ENCODE results near the gene ADARB2. TPM values are rescaled to one million over a fixed set of nuclear protein-coding genes. Genes with fewer than 3 reads are reported as not detected.
"Not testable (repeated sequence)": the region's sequence is repeated elsewhere in the genome, so short reads cannot be mapped to it uniquely, and the experiment has no call there.

The ADARB2 gene
- total RNA-seq, 4 donors from 2014 or later = 2.3 to 3.7 (median 2.6) TPM

- no peaks in the 10 kb centered on the region for H3K9me3 ChIP-seq
- no peak for DNase-seq (ENCODE audit: extremely low spot score)
- no peak overlapping the region for H3K4me3 ChIP-seq
- H3K27me3 ChIP-seq = peaks cover 0 to 75% (median 0%) of the 10 kb centered on the region in 4 donors
- no peak overlapping the region for H3K27ac ChIP-seq (replicated peaks in 1 of 4)
- H3K4me1 ChIP-seq = peaks cover 0 to 6% (median 1%) of the 10 kb centered on the region in 4 donors
- intact Hi-C loops (cut with DNase I) = no loop called here
- 93% methylated on average over 6 of the region's 8 CpGs for WGBS
- no peaks in the 10 kb centered on the region for H3K36me3 ChIP-seq
- TF ChIP-seq CTCF (IDR thresholded peaks at IDR 0.05) (no peak), POLR2AphosphoS5 (IDR thresholded peaks at IDR 0.05) (no peak), POLR2A (IDR thresholded peaks at IDR 0.05; ENCODE audit: low read depth) (no peak), EP300 (IDR thresholded peaks at IDR 0.05) (no peak)
Observed at GRCh38 chr10:1416456-1417037, 320.8 kb downstream of the ADARB2 start.

GRCh38 chr10:1414893-1415292 is 322.4 kb downstream of the ADARB2 start:
- Histone ChIP-seq H3K27ac (replicated peaks in 1 of 4) (no peak overlapping the region), H3K36me3 (no peaks in the 10 kb centered on the region), H3K4me1 (no peaks in the 10 kb centered on the region), H3K9me3 (no peaks in the 10 kb centered on the region), H3K4me3 (no peak overlapping the region), H3K27me3 (peaks cover 0 to 70% (median 0%) of the 10 kb centered on the region in 4 donors)
- intact Hi-C loops (cut with DNase I) = no loop called here
- TF ChIP-seq POLR2AphosphoS5 (IDR thresholded peaks at IDR 0.05) (no peak), CTCF (IDR thresholded peaks at IDR 0.05) (no peak), POLR2A (IDR thresholded peaks at IDR 0.05; ENCODE audit: low read depth) (no peak), EP300 (IDR thresholded peaks at IDR 0.05) (no peak)
- no peak for DNase-seq (ENCODE audit: extremely low spot score)

GRCh38 chr10:1414346-1414745 is 323.0 kb downstream of the ADARB2 start:
- WGBS = 60% methylated on average over 7 of the region's 7 CpGs
- H3K4me3 ChIP-seq; DNase-seq (ENCODE audit: extremely low spot score); H3K9me3 ChIP-seq; H3K36me3 ChIP-seq; H3K27ac ChIP-seq (replicated peaks in 1 of 4); H3K4me1 ChIP-seq; intact Hi-C loops (cut with DNase I): not testable (repeated sequence)
- peaks cover 0 to 64% (median 0%) of the 10 kb centered on the region in 4 donors for H3K27me3 ChIP-seq

GRCh38 chr10:1413823-1414222 is 323.5 kb downstream of the ADARB2 start:
- H3K27me3 ChIP-seq = peaks cover 0 to 59% (median 0%) of the 10 kb centered on the region in 4 donors
- H3K9me3 ChIP-seq = no peaks in the 10 kb centered on the region
- TF ChIP-seq POLR2AphosphoS5 (IDR thresholded peaks at IDR 0.05) (no peak), CTCF (IDR thresholded peaks at IDR 0.05) (no peak), EP300 (IDR thresholded peaks at IDR 0.05) (no peak), POLR2A (IDR thresholded peaks at IDR 0.05; ENCODE audit: low read depth) (no peak)
- intact Hi-C loops (cut with DNase I) = no loop called here
- no peaks in the 10 kb centered on the region for H3K4me1 ChIP-seq
- no peak overlapping the region for H3K27ac ChIP-seq (replicated peaks in 1 of 4)
- 81% methylated on average over 7 of the region's 7 CpGs for WGBS
- DNase-seq (ENCODE audit: extremely low spot score) = no peak
- H3K36me3 ChIP-seq = no peaks in the 10 kb centered on the region
- no peak overlapping the region for H3K4me3 ChIP-seq

GRCh38 chr10:1413256-1413655 is 324.1 kb downstream of the ADARB2 start:
- no peak overlapping the region for H3K27ac ChIP-seq (replicated peaks in 1 of 4)
- DNase-seq (ENCODE audit: extremely low spot score) = no peak
- H3K4me1 ChIP-seq = no peaks in the 10 kb centered on the region
- peaks cover 0 to 53% (median 0%) of the 10 kb centered on the region in 4 donors for H3K27me3 ChIP-seq
- 94% methylated on average over 11 of the region's 11 CpGs for WGBS
- H3K4me3 ChIP-seq = no peak overlapping the region
- no peak for TF ChIP-seq POLR2AphosphoS5 (IDR thresholded peaks at IDR 0.05)
- TF ChIP-seq POLR2A (IDR thresholded peaks at IDR 0.05; ENCODE audit: low read depth) = no peak
- TF ChIP-seq CTCF (IDR thresholded peaks at IDR 0.05) = no peak
- no peak for TF ChIP-seq EP300 (IDR thresholded peaks at IDR 0.05)
- H3K9me3 ChIP-seq = no peaks in the 10 kb centered on the region
- no peaks in the 10 kb centered on the region for H3K36me3 ChIP-seq
- intact Hi-C loops (cut with DNase I) = no loop called here

Measured in esophagus muscularis mucosa (tissue), 4 donors.